B cell (primary cell): ENCODE data around the gene BNIP5.

Experiments
- CTCF ChIP-seq: fragments of 200-600 bp; IDR thresholded peaks from one replicate; pipeline ENCODE4 v1.8.0; 2022; ENCODE audit warnings: antibody characterized with exemption, mild to moderate bottlenecking
- EZH2 ChIP-seq: IDR thresholded peaks from 2 replicates; pipeline ENCODE4 v1.6.1; 2012; ENCODE audit warnings: borderline replicate concordance, low read depth, mild to moderate bottlenecking, moderate library complexity, low read length; ENCODE audit not compliant: insufficient read depth, poor library complexity, severe bottlenecking

GRCh38 chr6:36324191-36324590, 12.5 kb downstream of the BNIP5 start:
- no peak for TF ChIP-seq CTCF
- TF ChIP-seq EZH2, result no peak
